ENCODE data around the gene ATG16L1.

DNA sequence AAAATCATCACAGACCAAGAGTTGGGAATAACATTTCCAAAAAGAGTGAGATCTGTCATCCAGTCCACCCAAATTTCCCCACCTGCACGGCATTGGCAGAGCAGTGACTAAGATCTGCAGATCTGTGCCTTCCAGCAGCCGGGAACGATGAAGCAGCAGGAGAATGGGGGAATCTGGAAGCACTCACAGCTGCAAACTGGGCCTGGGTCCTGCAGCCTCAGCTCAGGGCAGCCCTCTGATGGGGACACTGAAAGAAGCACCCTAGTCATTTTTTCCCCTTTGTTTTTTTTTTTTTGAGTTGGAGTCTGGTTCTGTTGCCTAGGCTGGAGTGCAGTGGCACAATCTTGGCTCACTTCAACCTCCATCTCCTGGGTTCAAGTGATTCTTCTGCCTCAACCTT lies 51.8 kb downstream of the ATG16L1 start:
- TF ChIP-seq, protein P1, sequence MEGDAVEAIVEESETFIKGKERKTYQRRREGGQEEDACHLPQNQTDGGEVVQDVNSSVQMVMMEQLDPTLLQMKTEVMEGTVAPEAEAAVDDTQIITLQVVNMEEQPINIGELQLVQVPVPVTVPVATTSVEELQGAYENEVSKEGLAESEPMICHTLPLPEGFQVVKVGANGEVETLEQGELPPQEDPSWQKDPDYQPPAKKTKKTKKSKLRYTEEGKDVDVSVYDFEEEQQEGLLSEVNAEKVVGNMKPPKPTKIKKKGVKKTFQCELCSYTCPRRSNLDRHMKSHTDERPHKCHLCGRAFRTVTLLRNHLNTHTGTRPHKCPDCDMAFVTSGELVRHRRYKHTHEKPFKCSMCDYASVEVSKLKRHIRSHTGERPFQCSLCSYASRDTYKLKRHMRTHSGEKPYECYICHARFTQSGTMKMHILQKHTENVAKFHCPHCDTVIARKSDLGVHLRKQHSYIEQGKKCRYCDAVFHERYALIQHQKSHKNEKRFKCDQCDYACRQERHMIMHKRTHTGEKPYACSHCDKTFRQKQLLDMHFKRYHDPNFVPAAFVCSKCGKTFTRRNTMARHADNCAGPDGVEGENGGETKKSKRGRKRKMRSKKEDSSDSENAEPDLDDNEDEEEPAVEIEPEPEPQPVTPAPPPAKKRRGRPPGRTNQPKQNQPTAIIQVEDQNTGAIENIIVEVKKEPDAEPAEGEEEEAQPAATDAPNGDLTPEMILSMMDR (IDR thresholded peaks at IDR 0.05) = no peak
- no peak for TF ChIP-seq POLR2A (IDR thresholded peaks at IDR 0.05)
